Left lung (tissue), 10 donors: Measurements from ENCODE around the gene KLRD1. TPM values are rescaled to one million over a fixed set of nuclear protein-coding genes. Genes with fewer than 3 reads are reported as not detected.
"Not testable (repeated sequence)": the region's sequence is repeated elsewhere in the genome, so short reads cannot be mapped to it uniquely, and the experiment has no call there.

Source experiments
- ATAC-seq: fragments of 200-7000 bp; cut with Tn5 transposase; one replicate; pipeline ENCODE4 v1.9.1; 2020; ENCODE audit warnings: moderate library complexity
- DNase-seq, 4 donors: peaks; one replicate each; pipeline ENCODE4 v3.0.0-alpha.2; 2013 to 2020
- H3K27ac ChIP-seq, 2 donors: fragments of 200-600 bp; sonication (generic) in 1 of 2; one replicate each; pipeline versions ENCODE4 v1.5.0 to v1.8.0; 2020 to 2021
- H3K27me3 ChIP-seq, 2 donors: fragments of 200-600 bp; sonication (generic) in 1 of 2; one replicate each; pipeline versions ENCODE4 v1.5.0 to v1.8.0; 2020 to 2021
- H3K36me3 ChIP-seq, 2 donors: fragments of 200-600 bp; sonication (generic) in 1 of 2; one replicate each; pipeline versions ENCODE4 v1.5.0 to v1.8.0; 2020 to 2021
- H3K4me1 ChIP-seq, 2 donors: fragments of 200-600 bp; one replicate each; pipeline ENCODE4 v1.8.0; 2021
- H3K4me3 ChIP-seq, 2 donors: fragments of 200-600 bp; sonication (generic) in 1 of 2; one replicate each; pipeline versions ENCODE4 v1.5.0 to v1.8.0; 2020 to 2021; ENCODE audit warnings: mild to moderate bottlenecking in 1 of 2
- H3K9me3 ChIP-seq, 2 donors: fragments of 200-600 bp; sonication (generic) in 1 of 2; one replicate each; pipeline versions ENCODE4 v1.5.0 to v1.8.0; 2020 to 2021
- CTCF ChIP-seq, 2 donors: fragments of 200-600 bp; sonication (generic) in 1 of 2; IDR thresholded peaks; one replicate each; pipeline versions ENCODE4 v1.5.0 to v1.8.0; 2021; ENCODE audit warnings: antibody characterized with exemption in 2 of 2
- intact Hi-C, 2 donors: fragments of 100-400 bp; cut with DNase I; formaldehyde crosslinking; loops; one replicate each; pipeline versions ENCODE4 v1.11.2 to v1.14.2; 2022
- polyA plus RNA-seq, 6 donors: library from polyadenylated mRNA; unstranded; fragments of 120-200 nt; gene quantifications; one replicate each; pipeline ENCODE4 v1.2.1, GENCODE V29; 2013; ENCODE audit not compliant: insufficient read length in 6 of 6
- total RNA-seq, 2 donors: library from RNA; stranded (reverse); fragmentation: NEBNext Ultra II Directional; extraction: Animal tissue kit (Norgen Biotek cat#: 25700); gene quantifications; one replicate each; pipeline ENCODE4 v1.2.1, GENCODE V29; 2021
- donor health status: DM: no; HTN: yes; CAD: no.
- donor health status: DM: no; HTN: no; CAD: no.

KLRD1 gene
- total and polyA plus RNA-seq, 8 donors: 0.53 to 9.0 (median 1.9) TPM

- Histone ChIP-seq H3K9me3 (peaks cover 0 to 6% of the 10 kb centered on the region in 2 donors), H3K4me1 (no peaks in the 10 kb centered on the region), H3K36me3 (no peaks in the 10 kb centered on the region), H3K4me3 (no peak overlapping the region), H3K27me3 (no peaks in the 10 kb centered on the region), H3K27ac (no peak overlapping the region)
- TF ChIP-seq CTCF (IDR thresholded peaks at IDR 0.05): peak; percentile 52 to 61
- ATAC-seq (peak; percentile 91), DNase-seq (peak in 2 of 4 donors; percentile 30 to 66)
- intact Hi-C loops: no loop called here
Measured at GRCh38 chr12:10331642-10332239, 24.1 kb downstream of the KLRD1 start.

DNA sequence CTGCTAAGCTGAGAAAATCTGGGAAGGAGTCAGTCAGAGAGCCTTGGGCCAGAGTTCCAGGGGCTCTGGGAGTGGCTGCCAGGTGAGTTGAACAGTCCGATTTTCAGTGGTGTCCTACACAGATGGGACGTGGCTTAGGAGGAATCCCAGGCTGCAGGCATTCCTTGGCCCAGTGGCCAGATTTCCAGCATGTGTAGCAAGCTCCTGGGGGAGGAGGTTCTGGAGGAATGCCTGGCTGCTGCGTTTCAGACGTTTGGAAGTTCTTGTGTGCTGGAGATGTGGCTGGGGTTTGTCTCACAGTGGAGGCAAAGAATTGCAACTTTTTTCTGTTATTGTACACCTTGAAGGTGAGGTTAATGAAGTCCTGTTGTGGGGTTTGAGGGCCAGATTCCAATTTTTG lies 28.5 kb downstream of the KLRD1 start:
- H3K4me1 ChIP-seq, H3K36me3 ChIP-seq, H3K27me3 ChIP-seq, H3K9me3 ChIP-seq, intact Hi-C loops, DNase-seq, H3K4me3 ChIP-seq, H3K27ac ChIP-seq, ATAC-seq: not testable (repeated sequence)

- H3K27ac ChIP-seq, intact Hi-C loops, H3K27me3 ChIP-seq, ATAC-seq, H3K36me3 ChIP-seq, H3K9me3 ChIP-seq, H3K4me3 ChIP-seq, DNase-seq, H3K4me1 ChIP-seq: not testable (repeated sequence)
Measured at GRCh38 chr12:10338470-10338869, 30.8 kb downstream of the KLRD1 start.

DNA sequence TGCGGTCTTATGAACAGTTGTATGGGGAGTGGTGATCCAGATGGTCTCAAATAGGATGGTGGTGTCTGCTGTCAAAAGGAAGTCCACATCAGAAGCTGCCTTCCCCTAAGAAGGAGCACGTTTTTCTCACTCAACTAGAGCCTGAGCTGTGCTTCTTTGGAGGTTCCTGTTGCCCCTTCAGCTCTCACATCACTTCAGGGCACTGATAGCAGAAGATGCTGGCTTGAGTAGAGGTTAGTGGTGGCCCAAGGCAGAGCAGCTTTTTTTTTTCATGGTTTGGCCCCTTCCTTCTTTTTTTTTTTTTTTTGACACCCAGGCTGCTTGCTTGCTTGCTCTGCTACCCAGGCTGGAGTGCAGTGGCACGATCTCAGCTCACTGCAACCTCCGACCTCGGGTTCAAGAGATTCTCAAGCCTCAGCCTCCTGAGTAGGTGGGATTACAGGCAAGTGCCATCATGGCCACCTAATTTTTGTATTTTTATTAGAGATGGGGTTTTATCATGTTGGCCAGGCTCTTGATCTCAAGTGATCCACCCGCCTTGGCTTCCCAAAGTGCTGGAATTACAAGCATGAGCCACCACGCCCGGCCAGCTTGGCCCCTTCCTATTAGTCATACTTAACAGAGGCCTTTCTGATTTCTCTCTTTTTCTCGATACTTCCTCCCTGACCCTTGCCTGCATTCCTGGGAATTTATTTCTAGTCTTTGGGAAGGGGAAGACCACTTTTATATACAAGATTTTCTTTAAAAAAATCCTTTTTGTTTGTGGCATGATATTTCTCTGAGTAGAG lies 31.6 kb downstream of the KLRD1 start:
- no peak for DNase-seq
- H3K36me3 ChIP-seq: no peaks in the 10 kb centered on the region
- H3K4me3 ChIP-seq: no peak overlapping the region
- ATAC-seq: peak; percentile 31
- intact Hi-C loops: no loop called here
- H3K4me1 ChIP-seq: peaks cover 0 to 3% of the 10 kb centered on the region in 2 donors
- no peak overlapping the region for H3K27ac ChIP-seq
- no peak for TF ChIP-seq CTCF (IDR thresholded peaks at IDR 0.05)
- peaks cover 0 to 5% of the 10 kb centered on the region in 2 donors for H3K9me3 ChIP-seq
- no peaks in the 10 kb centered on the region for H3K27me3 ChIP-seq

GRCh38 chr12:10340946-10341345 lies 33.3 kb downstream of the KLRD1 start:
- H3K9me3 ChIP-seq, intact Hi-C loops, DNase-seq, ATAC-seq, H3K4me3 ChIP-seq, H3K27ac ChIP-seq, H3K4me1 ChIP-seq, H3K36me3 ChIP-seq, H3K27me3 ChIP-seq: not testable (repeated sequence)

DNA sequence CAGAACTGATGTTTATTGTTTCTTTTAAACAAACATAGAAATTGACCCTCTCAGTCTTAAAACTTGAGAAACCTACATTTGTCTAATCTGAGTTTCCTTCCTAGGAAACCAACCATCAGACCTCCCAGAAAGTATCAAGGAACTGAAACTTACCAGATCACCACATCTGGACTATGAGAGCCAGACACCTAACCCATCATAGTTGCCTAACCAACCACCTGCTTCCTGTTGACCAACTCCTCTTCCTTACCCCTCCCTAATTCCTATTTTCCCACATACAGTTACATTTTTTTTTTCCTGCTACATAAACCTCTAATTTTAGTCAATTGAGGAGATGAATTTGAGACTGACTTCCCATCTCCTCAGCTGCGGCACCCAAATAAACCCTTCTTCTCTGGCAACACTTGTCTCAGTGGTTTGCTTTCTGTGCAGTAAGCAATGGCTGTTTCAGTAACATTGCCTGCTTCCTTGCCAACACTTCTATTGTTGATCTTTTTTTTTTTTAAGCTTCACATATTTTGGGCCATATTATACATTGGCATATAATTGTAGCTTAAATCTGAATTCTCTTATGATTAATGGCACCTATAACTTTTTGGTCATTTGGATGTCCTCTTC lies 34.3 kb downstream of the KLRD1 start:
- no peak overlapping the region for H3K27ac ChIP-seq
- ATAC-seq: no peak
- intact Hi-C loops: no loop called here
- H3K4me3 ChIP-seq: no peak overlapping the region
- H3K4me1 ChIP-seq: peaks cover 0 to 3% of the 10 kb centered on the region in 2 donors
- H3K27me3 ChIP-seq: no peaks in the 10 kb centered on the region
- no peak for TF ChIP-seq CTCF (IDR thresholded peaks at IDR 0.05)
- H3K36me3 ChIP-seq: no peaks in the 10 kb centered on the region
- peaks cover 0 to 5% of the 10 kb centered on the region in 2 donors for H3K9me3 ChIP-seq
- DNase-seq: no peak

DNA sequence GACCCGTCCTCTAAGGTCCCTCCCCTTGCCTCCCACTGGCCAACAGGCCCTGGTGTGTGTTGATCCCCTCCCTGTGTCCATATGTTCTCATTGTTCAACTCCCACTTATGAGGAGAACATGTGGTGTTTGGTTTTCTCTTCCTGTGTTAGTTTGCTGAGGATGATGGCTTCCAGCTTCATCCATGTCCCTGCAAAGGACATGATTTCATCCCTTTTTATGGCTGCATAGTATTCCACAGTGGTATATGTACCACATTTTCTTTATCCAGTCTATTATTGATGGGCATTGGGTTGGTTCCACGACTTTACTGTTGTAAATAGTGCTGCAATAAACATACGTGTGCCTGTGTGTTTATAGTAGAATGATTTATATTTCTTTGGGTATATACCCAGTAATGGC lies 43.8 kb downstream of the KLRD1 start:
- H3K9me3 ChIP-seq, H3K4me1 ChIP-seq, intact Hi-C loops, DNase-seq, ATAC-seq, H3K36me3 ChIP-seq, H3K4me3 ChIP-seq, H3K27ac ChIP-seq, H3K27me3 ChIP-seq: not testable (repeated sequence)
